ENCODE results near the gene MTA1. TPM values are rescaled to one million over a fixed set of nuclear protein-coding genes. Genes with fewer than 3 reads are reported as not detected.

The MTA1 gene
- total and polyA plus RNA-seq, 7 experiments from 2014 or later, result 2.8 to 132 (median 117) TPM

- intact Hi-C loops (cut with micrococcal nuclease), result no loop called here
- no peak overlapping the region for H3K4me3 ChIP-seq (ENCODE audit: low read length)
- H3K36me3 ChIP-seq (ENCODE audit: control insufficient read depth in 2 of 3, insufficient read depth in 3 of 3, low read length in 3 of 3), result no peaks in the 10 kb centered on the region
- CTCF ChIA-PET, result no interaction called here
- Mint-ChIP-seq H3K9me3 (peaks cover 0 to 2% (median 0%) of the 10 kb centered on the region in 11 donors), H3K27me3 (peaks cover 0 to 4% (median 0%) of the 10 kb centered on the region in 5 donors), H3K36me3 (no peaks in the 10 kb centered on the region), H3K27ac (no peak overlapping the region), H3K4me3 (no peak overlapping the region), H3K4me1 (peaks cover 0 to 2% (median 0%) of the 10 kb centered on the region in 7 donors)
- H3K27ac ChIP-seq (ENCODE audit: low read depth, low read length), result no peak overlapping the region
- H3K4me1 ChIP-seq (ENCODE audit: control insufficient read depth in 2 of 2, insufficient read depth in 2 of 2, low read length in 2 of 2), result no peaks in the 10 kb centered on the region
- POLR2A ChIA-PET, result interaction anchor here (0.6 kb wide), 1 partner anchor 529 kb away, joined by 3 read pairs; no protein-coding TSS in a partner anchor
- DNase-seq (no peak), ATAC-seq (no peak)
- no peaks in the 10 kb centered on the region for H3K27me3 ChIP-seq (ENCODE audit: control insufficient read depth in 2 of 2, insufficient read depth in 2 of 2, low read length in 2 of 2)
- no peaks in the 10 kb centered on the region for H3K9me3 ChIP-seq (ENCODE audit: control insufficient read depth in 2 of 3, low read length in 3 of 3)
Observed at GRCh38 chr14:105501504-105502291, 82.1 kb downstream of the MTA1 start.

- CTCF ChIA-PET, result no interaction called here
- H3K27me3 Mint-ChIP-seq, result peaks cover 2 to 12% (median 2%) of the 10 kb centered on the region in 5 donors
- no peaks in the 10 kb centered on the region for H3K36me3 Mint-ChIP-seq
- Histone ChIP-seq H3K9me3 (ENCODE audit: control insufficient read depth in 2 of 3, low read length in 3 of 3) (no peaks in the 10 kb centered on the region), H3K4me1 (ENCODE audit: control insufficient read depth in 2 of 2, insufficient read depth in 2 of 2, low read length in 2 of 2) (no peaks in the 10 kb centered on the region), H3K4me3 (ENCODE audit: low read length) (no peak overlapping the region), H3K36me3 (ENCODE audit: control insufficient read depth in 2 of 3, insufficient read depth in 3 of 3, low read length in 3 of 3) (no peaks in the 10 kb centered on the region), H3K27ac (ENCODE audit: low read depth, low read length) (no peak overlapping the region), H3K27me3 (ENCODE audit: control insufficient read depth in 2 of 2, insufficient read depth in 2 of 2, low read length in 2 of 2) (no peaks in the 10 kb centered on the region)
- ATAC-seq (no peak), DNase-seq (no peak)
- POLR2A ChIA-PET, result no interaction called here
- H3K4me3 Mint-ChIP-seq, result no peak overlapping the region
- intact Hi-C loops (cut with micrococcal nuclease), result no loop called here
- H3K27ac Mint-ChIP-seq, result peak overlapping the region in 3 of 9 donors; percentile 42 to 72 (median 60)
- peaks cover 0 to 2% (median under 1%) of the 10 kb centered on the region in 7 donors for H3K4me1 Mint-ChIP-seq
- peaks cover 0 to 2% (median 0%) of the 10 kb centered on the region in 11 donors for H3K9me3 Mint-ChIP-seq
Observed at GRCh38 chr14:105502446-105503295, 83.0 kb downstream of the MTA1 start.

- Histone ChIP-seq H3K27me3 (ENCODE audit: control insufficient read depth in 2 of 2, insufficient read depth in 2 of 2, low read length in 2 of 2) (no peaks in the 10 kb centered on the region), H3K4me1 (ENCODE audit: control insufficient read depth in 2 of 2, insufficient read depth in 2 of 2, low read length in 2 of 2) (no peaks in the 10 kb centered on the region), H3K9me3 (ENCODE audit: control insufficient read depth in 2 of 3, low read length in 3 of 3) (no peaks in the 10 kb centered on the region), H3K27ac (ENCODE audit: low read depth, low read length) (no peak overlapping the region), H3K4me3 (ENCODE audit: low read length) (no peak overlapping the region), H3K36me3 (ENCODE audit: control insufficient read depth in 2 of 3, insufficient read depth in 3 of 3, low read length in 3 of 3) (no peaks in the 10 kb centered on the region)
- POLR2A ChIA-PET, result no interaction called here
- H3K4me3 Mint-ChIP-seq, result no peak overlapping the region
- H3K4me1 Mint-ChIP-seq, result peaks cover 0 to 7% (median 5%) of the 10 kb centered on the region in 7 donors
- intact Hi-C loops (cut with micrococcal nuclease), result no loop called here
- DNase-seq (no peak), ATAC-seq (no peak)
- peak overlapping the region in 1 of 9 donors; percentile 69 for H3K27ac Mint-ChIP-seq
- CTCF ChIA-PET, result no interaction called here
- peaks cover 0 to 2% (median 0%) of the 10 kb centered on the region in 11 donors for H3K9me3 Mint-ChIP-seq
- no peaks in the 10 kb centered on the region for H3K36me3 Mint-ChIP-seq
- H3K27me3 Mint-ChIP-seq, result peaks cover 6 to 17% (median 7%) of the 10 kb centered on the region in 5 donors
Observed at GRCh38 chr14:105503296-105503640, 83.6 kb downstream of the MTA1 start.

DNA sequence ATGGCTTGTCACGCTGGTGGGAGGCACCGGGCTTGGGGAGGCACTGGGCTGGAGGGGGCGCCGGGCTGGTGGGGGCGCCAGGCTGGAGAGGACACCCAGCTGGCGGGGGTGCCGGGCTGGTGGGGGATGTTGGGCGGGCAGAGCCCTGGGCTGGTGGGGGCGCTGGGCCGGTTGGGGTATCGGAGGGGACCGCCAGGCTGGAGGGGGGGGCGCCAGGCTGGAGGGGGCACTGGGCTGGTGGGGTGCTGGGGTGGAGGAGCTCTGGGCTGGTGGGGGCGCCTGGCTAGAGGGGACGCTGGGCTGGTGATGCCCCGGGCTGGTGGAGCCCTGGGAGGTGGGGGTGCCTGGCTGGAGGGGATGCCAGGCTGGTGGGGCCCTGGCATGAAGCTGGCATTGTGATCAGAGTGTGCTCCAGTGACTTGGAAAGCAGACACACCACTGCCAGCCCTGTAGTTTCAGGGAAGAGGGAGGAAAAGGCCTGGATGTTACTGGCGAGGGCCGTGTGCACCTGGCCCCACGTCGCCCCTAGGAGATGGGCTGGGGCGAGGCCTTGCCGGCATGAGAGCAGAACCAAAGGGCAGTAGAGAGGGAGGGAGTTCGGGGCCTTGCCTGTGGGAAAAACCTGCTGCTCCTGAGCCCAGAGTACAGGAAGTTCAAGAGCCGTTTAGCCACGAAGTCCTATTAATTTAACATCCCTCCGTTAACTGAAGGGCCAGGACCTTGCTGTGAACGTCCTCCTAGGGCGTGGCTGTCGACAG is 84.5 kb downstream of the MTA1 start:
- CTCF ChIA-PET, result no interaction called here

DNA sequence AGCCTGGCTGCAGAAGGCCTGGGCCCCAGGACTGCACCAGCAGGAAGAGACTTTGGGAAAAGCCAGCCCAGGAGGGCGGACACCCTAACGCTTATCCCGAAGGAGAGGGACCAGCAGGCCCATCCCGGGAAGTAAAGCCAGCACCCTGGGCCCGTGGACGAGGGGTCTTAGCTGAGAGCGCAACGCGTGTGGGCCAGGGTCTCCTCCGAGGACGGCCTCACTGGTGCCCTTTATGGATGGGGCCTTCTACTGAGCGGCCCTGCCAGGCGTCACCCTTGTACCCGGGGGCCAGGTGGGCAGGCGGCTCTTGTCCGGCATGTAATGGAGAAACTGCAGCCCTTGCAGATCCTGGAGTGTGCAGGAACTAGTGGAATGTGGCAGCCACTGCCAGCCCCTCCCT is 85.5 kb downstream of the MTA1 start:
- no peak for ATAC-seq

More for the DNA sequence above, 84.5 kb downstream of the MTA1 start:
- peaks cover 0 to 8% (median 5%) of the 10 kb centered on the region in 7 donors for H3K4me1 Mint-ChIP-seq
- no peak overlapping the region for H3K27ac ChIP-seq (ENCODE audit: low read depth, low read length)
- H3K36me3 Mint-ChIP-seq, result no peaks in the 10 kb centered on the region
- H3K9me3 Mint-ChIP-seq, result peaks cover 0 to 2% (median 0%) of the 10 kb centered on the region in 11 donors
- ATAC-seq (no peak), DNase-seq (no peak)
- H3K9me3 ChIP-seq (ENCODE audit: control insufficient read depth in 2 of 3, low read length in 3 of 3), result no peaks in the 10 kb centered on the region
- no peak overlapping the region for H3K4me3 Mint-ChIP-seq
- no peaks in the 10 kb centered on the region for H3K36me3 ChIP-seq (ENCODE audit: control insufficient read depth in 2 of 3, insufficient read depth in 3 of 3, low read length in 3 of 3)
- no peak overlapping the region for H3K27ac Mint-ChIP-seq
- H3K4me1 ChIP-seq (ENCODE audit: control insufficient read depth in 2 of 2, insufficient read depth in 2 of 2, low read length in 2 of 2), result no peaks in the 10 kb centered on the region
- peaks cover 11 to 23% (median 12%) of the 10 kb centered on the region in 5 donors for H3K27me3 Mint-ChIP-seq
- H3K27me3 ChIP-seq (ENCODE audit: control insufficient read depth in 2 of 2, insufficient read depth in 2 of 2, low read length in 2 of 2), result no peaks in the 10 kb centered on the region
- intact Hi-C loops (cut with micrococcal nuclease), result no loop called here
- POLR2A ChIA-PET, result no interaction called here
- no peak overlapping the region for H3K4me3 ChIP-seq (ENCODE audit: low read length)

DNA sequence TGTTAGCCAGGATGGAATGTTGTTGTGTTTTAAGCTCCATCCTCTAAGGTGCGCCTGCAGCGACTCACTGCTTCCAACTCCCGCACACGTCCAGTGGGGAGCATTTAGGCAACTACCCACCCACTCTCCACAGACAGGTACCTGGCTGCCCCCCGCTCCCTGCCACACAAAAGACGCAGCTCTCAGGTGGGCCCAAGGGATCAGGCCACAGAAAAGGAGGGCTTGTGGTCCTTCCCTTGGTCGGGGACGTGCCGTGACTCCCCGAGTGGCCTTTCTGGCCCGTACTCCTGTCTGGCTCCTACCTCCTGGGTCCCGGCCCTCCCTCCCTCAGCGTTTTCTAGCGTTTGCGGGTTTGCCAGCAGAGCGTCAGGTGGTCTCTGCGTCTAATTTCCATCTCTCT is 87.6 kb downstream of the MTA1 start:
- Mint-ChIP-seq H3K4me1 (peaks cover 0 to 8% (median 5%) of the 10 kb centered on the region in 7 donors), H3K4me3 (no peak overlapping the region), H3K36me3 (no peaks in the 10 kb centered on the region), H3K9me3 (peaks cover 0 to 2% (median 0%) of the 10 kb centered on the region in 11 donors), H3K27me3 (peaks cover 14 to 33% (median 18%) of the 10 kb centered on the region in 5 donors), H3K27ac (no peak overlapping the region)
- Histone ChIP-seq H3K27ac (ENCODE audit: low read depth, low read length) (no peak overlapping the region), H3K4me3 (ENCODE audit: low read length) (no peak overlapping the region), H3K36me3 (ENCODE audit: control insufficient read depth in 2 of 3, insufficient read depth in 3 of 3, low read length in 3 of 3) (no peaks in the 10 kb centered on the region), H3K4me1 (ENCODE audit: control insufficient read depth in 2 of 2, insufficient read depth in 2 of 2, low read length in 2 of 2) (no peaks in the 10 kb centered on the region), H3K9me3 (ENCODE audit: control insufficient read depth in 2 of 3, low read length in 3 of 3) (no peaks in the 10 kb centered on the region), H3K27me3 (ENCODE audit: control insufficient read depth in 2 of 2, insufficient read depth in 2 of 2, low read length in 2 of 2) (no peaks in the 10 kb centered on the region)
- CTCF ChIA-PET, result no interaction called here
- no peak for ATAC-seq
- intact Hi-C loops (cut with micrococcal nuclease), result no loop called here
- POLR2A ChIA-PET, result no interaction called here
- no peak for DNase-seq

More for the DNA sequence above, 85.5 kb downstream of the MTA1 start:
- ChIA-PET POLR2A (interaction anchor here (0.6 kb wide), 1 partner anchor 35 kb away, joined by 3 read pairs; no protein-coding TSS in a partner anchor), CTCF (no interaction called here)
- peaks cover 0 to 2% (median 0%) of the 10 kb centered on the region in 11 donors for H3K9me3 Mint-ChIP-seq
- H3K27ac ChIP-seq (ENCODE audit: low read depth, low read length), result no peak overlapping the region
- H3K27me3 ChIP-seq (ENCODE audit: control insufficient read depth in 2 of 2, insufficient read depth in 2 of 2, low read length in 2 of 2), result no peaks in the 10 kb centered on the region
- H3K4me3 ChIP-seq (ENCODE audit: low read length), result no peak overlapping the region
- H3K27ac Mint-ChIP-seq, result no peak overlapping the region
- intact Hi-C loops (cut with micrococcal nuclease), result no loop called here
- no peak for DNase-seq
- no peaks in the 10 kb centered on the region for H3K4me1 ChIP-seq (ENCODE audit: control insufficient read depth in 2 of 2, insufficient read depth in 2 of 2, low read length in 2 of 2)
- H3K4me3 Mint-ChIP-seq, result no peak overlapping the region
- H3K36me3 ChIP-seq (ENCODE audit: control insufficient read depth in 2 of 3, insufficient read depth in 3 of 3, low read length in 3 of 3), result no peaks in the 10 kb centered on the region
- H3K27me3 Mint-ChIP-seq, result peaks cover 11 to 23% (median 12%) of the 10 kb centered on the region in 5 donors
- H3K36me3 Mint-ChIP-seq, result no peaks in the 10 kb centered on the region
- H3K4me1 Mint-ChIP-seq, result peaks cover 0 to 8% (median 5%) of the 10 kb centered on the region in 7 donors
- H3K9me3 ChIP-seq (ENCODE audit: control insufficient read depth in 2 of 3, low read length in 3 of 3), result no peaks in the 10 kb centered on the region
